UCSD-AML1 (cell line): ENCODE measurements around the gene CCDC136.

ENCODE experiments used
- DNase-seq: peaks from one replicate; lab custom pipeline; 2025; ENCODE audit not compliant: unreplicated experiment; lab: John Stamatoyannopoulos, UW

Gene CCDC136

DNA sequence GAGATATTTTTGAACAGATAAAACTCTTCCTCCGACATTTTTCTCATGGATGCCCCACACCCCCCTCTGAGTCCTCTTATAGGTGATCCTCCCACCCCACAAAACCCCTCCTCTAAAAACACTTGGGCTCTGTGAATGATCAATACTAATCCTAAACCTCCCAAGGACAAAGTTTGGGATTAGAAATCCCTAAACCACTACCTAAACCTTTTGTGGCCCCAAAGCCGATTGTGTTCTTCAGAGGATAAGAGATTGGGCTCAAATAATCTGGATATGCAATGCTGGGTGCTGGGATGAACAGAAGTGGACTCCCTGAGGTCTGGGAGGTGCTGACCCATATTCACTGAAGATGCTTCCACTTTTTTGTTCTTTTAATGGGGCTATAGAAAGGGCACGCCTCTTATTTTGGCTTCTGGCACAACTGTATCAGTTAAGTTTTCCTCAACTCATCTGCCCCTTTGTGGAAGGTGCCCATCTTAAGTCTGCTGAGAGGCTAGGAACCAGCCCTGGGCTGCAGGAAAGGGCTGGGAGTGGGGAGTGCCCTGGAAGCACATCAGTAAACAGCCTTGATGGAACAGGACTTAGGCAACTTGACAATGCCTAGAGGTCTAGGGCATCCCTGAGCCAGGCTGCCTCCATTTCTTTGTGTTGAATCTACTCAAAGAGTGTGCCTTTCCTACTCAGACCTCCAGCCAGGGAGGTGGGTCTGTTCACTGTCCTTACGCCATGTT, 15.9 kb upstream of the CCDC136 start, which contains the start of gene OPN1SW:
Gene OPN1SW, minus strand, starts transcription at position 51 of the 731 bp plus-strand sequence. Its CDS starts 13 bp downstream, at position 38.
- DNase-seq: no peak

DNA sequence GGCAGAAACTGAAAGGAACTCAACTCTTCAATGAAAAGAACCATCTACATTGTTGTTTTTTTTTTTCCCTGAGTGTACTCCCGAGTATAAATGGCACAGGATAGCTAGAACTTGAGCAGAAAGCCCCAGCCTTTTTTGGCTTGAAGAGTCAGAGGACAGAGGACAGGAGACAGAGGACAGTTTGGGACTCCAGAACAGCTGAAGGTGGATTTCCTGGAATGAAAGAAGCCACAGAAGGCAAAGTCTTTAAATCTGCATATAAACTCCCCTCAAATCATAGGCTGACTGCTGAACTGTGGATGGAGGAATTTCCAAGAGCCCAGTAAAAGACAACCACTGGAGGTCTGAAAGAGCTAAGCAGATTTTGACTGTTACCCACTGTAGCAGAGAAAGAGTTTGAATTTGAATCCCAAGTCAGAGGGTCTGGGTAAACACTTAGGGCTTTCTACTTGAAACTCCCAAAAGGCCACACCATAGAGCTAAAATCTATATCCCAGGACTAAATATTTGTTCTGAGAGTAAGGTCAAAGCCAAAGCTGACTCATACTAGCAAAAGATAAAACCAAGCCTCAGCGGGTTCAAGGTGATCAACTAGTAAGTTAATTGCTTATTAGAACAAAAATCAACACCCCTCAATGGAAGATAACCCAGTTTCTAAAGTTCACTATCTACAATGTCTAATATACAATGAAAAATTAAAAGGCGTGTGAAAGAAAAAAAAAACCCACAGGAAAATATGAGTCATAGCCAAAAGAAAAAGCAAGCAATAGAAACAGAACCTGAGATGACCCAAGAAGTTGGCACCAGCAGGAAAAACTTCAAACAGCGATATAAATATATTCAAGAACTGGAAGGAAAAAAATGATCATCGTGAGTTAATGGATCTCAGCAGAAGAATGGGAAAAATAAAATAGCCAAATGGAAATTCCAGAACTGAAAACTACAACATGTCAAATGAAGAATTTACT, 14.3 kb upstream of the CCDC136 start:
- DNase-seq: no peak

- DNase-seq: no peak
Measured at GRCh38 chr7:128778946-128779345, 12.8 kb upstream of the CCDC136 start.

DNA sequence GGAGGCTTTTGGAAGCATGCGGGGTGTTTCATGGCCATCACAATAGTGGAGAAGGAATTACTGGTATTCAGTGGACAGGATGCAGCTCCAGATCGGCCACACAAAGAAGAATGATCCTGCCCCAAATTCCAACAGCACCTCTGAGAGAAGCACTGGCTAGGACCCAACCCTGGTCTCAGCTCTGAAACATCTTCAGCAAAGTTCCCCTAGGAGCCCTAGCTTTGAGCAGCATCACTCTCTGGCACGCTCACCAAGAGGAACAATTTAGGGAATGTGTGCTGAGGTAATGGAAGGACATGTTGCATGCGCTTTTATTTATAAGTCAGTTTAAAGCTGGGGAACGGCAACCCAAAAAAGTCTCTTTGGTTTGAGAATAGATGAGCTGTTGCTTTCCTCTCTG, 10.6 kb upstream of the CCDC136 start:
- no peak for DNase-seq

GRCh38 chr7:128781851-128782250, 9.9 kb upstream of the CCDC136 start:
- no peak for DNase-seq

GRCh38 chr7:128783143-128783861, 8.5 kb upstream of the CCDC136 start:
- peak; percentile 24 for DNase-seq

- no peak for DNase-seq
Measured at GRCh38 chr7:128785738-128786137, 6.0 kb upstream of the CCDC136 start.

DNA sequence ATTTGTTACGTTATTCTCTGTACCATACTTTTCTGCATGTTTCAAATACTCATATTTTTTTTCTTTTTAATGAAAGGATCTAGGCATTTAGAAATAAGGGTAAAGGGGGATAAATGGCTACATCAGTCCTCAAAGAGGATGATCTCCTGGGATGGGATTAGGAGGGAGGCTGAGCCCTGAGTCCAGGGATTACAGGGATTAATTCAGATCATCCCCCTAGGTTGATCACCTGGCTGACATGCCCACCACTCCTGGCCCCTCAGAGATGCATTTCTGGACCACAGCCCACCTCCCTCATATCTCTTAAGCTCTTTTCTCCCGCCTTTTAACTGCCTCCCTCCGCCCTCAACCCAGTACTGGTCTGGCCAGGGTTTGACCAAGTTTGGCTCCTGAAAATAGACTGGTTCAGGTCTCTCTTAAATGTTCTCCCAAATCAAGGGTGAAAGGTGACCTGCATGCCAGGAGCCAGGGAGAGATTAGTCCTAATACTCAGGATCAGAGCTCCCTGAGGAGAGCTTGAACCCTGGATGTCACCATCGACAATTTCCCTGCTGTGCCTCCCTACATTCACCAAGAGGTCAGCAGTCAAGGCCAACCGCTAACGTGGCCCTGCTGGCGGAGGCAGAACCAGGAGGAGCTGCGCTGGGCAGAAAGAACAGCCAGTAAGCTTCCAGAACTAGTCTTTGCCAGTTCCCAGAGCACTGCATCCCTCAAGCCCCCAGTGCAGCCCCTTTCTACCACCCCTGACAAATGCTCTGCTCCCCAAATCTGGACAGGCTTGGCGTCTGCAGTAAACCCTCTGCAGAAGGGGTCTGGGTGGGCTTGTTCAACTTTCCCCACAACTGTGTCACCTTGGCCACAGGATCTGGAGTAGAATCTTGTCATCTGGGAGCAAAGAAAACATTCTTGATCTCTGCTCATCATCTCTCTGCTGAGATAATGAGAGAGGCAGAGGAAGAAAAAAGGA, 3.0 kb upstream of the CCDC136 start:
- DNase-seq: no peak

GRCh38 chr7:128790315-128791041, 1.3 kb upstream of the CCDC136 start:
- DNase-seq: no peak

DNA sequence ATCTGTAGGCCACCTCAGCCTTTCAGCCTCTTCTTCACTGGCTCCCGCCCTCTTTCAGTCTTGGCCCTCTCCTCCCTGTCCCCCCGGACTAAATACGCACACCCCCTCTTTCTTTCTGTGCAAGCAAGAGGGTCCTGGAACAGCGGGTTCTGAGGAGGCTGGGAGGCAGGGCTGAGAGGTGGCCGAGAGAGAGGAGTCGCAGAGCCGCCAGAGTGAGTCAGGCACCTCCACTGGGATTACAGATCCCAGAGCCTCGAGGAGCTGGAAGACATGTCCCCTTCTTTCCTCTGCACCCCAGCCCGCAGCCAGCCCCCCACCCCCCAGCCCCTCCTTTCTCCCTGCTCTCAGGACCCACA, 182 bp downstream of the CCDC136 start:
- no peak for DNase-seq

GRCh38 chr7:128792471-128793180, 858 bp downstream of the CCDC136 start:
- no peak for DNase-seq

GRCh38 chr7:128793181-128793547, 1.4 kb downstream of the CCDC136 start:
- DNase-seq: no peak

- DNase-seq: peak; percentile 9
Measured at GRCh38 chr7:128794020-128794419, 2.3 kb downstream of the CCDC136 start.

DNA sequence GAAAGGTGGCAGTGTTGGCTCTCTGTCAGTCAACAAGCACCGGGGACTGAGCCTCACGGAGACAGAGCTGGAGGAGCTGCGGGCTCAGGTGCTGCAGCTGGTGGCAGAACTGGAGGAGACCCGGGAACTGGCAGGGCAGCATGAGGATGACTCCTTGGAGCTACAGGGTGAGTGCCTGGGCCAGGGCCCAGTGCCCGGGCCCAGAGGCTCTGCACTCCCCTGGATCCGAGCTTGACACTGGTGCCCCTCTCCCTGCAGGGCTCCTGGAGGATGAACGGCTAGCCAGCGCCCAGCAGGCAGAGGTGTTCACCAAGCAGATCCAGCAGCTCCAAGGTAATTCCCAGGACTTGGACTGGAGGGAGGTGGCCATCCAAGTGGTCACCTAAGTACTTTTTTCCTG, 2.7 kb downstream of the CCDC136 start:
- no peak for DNase-seq

DNA sequence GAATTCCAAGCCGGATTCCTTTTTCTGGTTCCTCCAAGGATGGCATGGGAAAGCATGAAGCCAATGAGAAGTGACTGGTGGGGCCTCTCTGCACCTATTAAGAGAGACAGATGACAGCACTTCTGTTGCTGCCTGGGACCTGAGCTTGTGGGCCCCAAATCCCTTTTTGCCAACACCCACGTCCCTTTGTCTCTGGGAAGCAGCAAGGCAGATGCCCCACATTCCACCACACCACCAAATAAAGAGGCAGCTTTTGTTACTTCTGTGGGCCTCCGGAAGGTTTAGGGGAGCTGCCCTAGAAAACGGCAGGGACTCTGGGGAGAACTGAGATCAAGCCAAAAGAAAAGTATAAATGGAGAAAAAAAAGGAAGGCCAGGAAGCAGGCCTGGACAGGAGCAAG, 3.4 kb downstream of the CCDC136 start:
- DNase-seq: no peak

GRCh38 chr7:128796327-128796726, 4.6 kb downstream of the CCDC136 start:
- no peak for DNase-seq

GRCh38 chr7:128799451-128799850, 7.7 kb downstream of the CCDC136 start:
- no peak for DNase-seq

DNA sequence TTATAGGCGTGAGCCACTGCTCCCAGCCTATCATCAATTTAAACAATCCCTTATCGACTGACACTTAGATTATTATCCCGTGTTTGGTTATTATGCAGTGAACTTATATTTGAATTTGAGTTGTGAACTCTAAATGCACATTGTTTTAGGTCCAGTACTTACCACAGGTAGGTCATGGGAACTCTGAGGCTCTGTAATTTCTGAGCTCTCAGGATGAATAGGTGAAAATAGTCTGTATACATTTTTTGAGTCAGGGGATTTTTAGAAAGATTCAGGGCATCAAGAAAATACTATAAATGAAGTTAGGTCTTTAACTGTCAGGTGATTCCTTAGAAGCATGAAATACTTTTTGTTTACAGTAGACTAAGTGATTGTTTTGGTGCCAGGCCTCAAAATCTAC, 8.8 kb downstream of the CCDC136 start:
- DNase-seq: no peak

DNA sequence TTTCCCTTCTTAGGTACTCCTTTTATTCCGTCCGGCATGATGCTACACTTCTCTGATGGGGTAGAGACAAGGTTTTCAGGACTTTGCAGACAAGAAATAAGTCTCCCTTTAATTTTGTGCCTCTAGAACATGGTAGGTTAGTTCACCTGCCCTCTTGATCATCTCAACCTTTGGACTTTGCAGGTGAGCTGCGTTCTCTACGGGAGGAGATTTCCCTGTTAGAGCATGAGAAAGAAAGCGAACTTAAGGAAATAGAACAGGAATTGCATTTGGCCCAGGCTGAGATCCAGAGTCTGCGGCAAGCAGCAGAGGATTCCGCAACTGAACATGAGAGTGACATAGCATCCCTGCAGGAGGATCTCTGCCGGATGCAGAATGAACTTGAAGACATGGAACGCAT, 9.2 kb downstream of the CCDC136 start:
- DNase-seq: no peak
